A549 (cell line): ENCODE results near the gene DNASE2.

Experiments
- BHLHE40 ChIP-seq: IDR thresholded peaks from 2 replicates; pipeline ENCODE4 v1.6.1; 2012; ENCODE audit warnings: low read depth, low read length, inconsistent platforms
- CTCF ChIP-seq: fragments of >200 bp; sonication (Bioruptor Twin); formaldehyde crosslinking; IDR thresholded peaks from 3 replicates; pipeline ENCODE4 v1.5.1; 2016
- ELK1 ChIP-seq: fragments of 150-350 bp; IDR thresholded peaks from 2 replicates; pipeline ENCODE4 v1.6.1; 2014; ENCODE audit warnings: low read depth, mild to moderate bottlenecking, low read length
- HDAC2 ChIP-seq: fragments of 200-600 bp; sonication (generic); IDR thresholded peaks from 2 replicates; pipeline ENCODE4 v1.6.1; 2016
- JUNB ChIP-seq: fragments of >200 bp; sonication (Bioruptor Twin); formaldehyde crosslinking; IDR thresholded peaks from 2 replicates; pipeline ENCODE4 v1.6.1; 2016
- MAX ChIP-seq: IDR thresholded peaks from 2 replicates; pipeline ENCODE4 v1.6.1; 2012
- PBX3 ChIP-seq: IDR thresholded peaks from 2 replicates; pipeline ENCODE4 v1.6.1; 2012
- POLR2A ChIP-seq: IDR thresholded peaks from 2 replicates; pipeline ENCODE4 v1.6.1; 2012; ENCODE audit warnings: mild to moderate bottlenecking, low read length
- RCOR1 ChIP-seq: fragments of 150-350 bp; IDR thresholded peaks from 2 replicates; pipeline ENCODE4 v1.6.1; 2014; ENCODE audit warnings: antibody characterized with exemption, low read length, low read depth
- RFX5 ChIP-seq: fragments of 450-650 bp; IDR thresholded peaks from 2 replicates; pipeline ENCODE4 v1.7.1; 2014; ENCODE audit warnings: antibody characterized with exemption, mild to moderate bottlenecking, moderate library complexity
- TF ChIP-seq, protein P1 (sequence below): fragments of 200-600 bp; sonication (generic); IDR thresholded peaks from 2 replicates; pipeline ENCODE4 v1.6.1; 2016; ENCODE audit warnings: antibody characterized with exemption, mild to moderate bottlenecking, moderate library complexity

- TF ChIP-seq RFX5 = no peak
- TF ChIP-seq PBX3 = no peak
- no peak for TF ChIP-seq BHLHE40
- no peak for TF ChIP-seq JUNB
- TF ChIP-seq CTCF = no peak
- no peak for TF ChIP-seq HDAC2
- no peak for TF ChIP-seq POLR2A
- no peak for TF ChIP-seq RCOR1
- TF ChIP-seq MAX = no peak
- TF ChIP-seq, protein P1, sequence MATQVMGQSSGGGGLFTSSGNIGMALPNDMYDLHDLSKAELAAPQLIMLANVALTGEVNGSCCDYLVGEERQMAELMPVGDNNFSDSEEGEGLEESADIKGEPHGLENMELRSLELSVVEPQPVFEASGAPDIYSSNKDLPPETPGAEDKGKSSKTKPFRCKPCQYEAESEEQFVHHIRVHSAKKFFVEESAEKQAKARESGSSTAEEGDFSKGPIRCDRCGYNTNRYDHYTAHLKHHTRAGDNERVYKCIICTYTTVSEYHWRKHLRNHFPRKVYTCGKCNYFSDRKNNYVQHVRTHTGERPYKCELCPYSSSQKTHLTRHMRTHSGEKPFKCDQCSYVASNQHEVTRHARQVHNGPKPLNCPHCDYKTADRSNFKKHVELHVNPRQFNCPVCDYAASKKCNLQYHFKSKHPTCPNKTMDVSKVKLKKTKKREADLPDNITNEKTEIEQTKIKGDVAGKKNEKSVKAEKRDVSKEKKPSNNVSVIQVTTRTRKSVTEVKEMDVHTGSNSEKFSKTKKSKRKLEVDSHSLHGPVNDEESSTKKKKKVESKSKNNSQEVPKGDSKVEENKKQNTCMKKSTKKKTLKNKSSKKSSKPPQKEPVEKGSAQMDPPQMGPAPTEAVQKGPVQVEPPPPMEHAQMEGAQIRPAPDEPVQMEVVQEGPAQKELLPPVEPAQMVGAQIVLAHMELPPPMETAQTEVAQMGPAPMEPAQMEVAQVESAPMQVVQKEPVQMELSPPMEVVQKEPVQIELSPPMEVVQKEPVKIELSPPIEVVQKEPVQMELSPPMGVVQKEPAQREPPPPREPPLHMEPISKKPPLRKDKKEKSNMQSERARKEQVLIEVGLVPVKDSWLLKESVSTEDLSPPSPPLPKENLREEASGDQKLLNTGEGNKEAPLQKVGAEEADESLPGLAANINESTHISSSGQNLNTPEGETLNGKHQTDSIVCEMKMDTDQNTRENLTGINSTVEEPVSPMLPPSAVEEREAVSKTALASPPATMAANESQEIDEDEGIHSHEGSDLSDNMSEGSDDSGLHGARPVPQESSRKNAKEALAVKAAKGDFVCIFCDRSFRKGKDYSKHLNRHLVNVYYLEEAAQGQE = no peak
- no peak for TF ChIP-seq ELK1
Measured at GRCh38 chr19:12873891-12874745, 7.1 kb downstream of the DNASE2 start.
